ENCODE measurements around the gene HMCN1.

The HMCN1 gene

DNA sequence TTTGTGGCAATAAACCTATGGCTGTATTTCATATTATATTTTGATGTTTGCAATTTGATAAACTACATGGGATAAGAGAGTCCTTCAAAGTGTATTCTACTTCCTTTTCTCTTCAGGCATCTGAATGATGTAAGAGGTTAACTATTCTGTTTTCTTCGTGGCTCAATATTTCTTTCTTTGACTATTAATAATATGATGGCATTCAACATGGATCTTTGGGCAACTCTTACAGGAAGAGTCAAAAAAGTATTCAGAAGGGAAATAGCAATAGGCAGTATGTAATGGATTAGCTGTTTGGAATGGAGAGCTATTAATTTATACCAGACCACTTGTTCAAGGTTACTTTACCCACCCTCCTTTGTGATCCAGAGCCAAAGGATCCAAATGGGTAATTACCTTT, 74.4 kb downstream of the HMCN1 start:
- no peak for DNase-seq

DNA sequence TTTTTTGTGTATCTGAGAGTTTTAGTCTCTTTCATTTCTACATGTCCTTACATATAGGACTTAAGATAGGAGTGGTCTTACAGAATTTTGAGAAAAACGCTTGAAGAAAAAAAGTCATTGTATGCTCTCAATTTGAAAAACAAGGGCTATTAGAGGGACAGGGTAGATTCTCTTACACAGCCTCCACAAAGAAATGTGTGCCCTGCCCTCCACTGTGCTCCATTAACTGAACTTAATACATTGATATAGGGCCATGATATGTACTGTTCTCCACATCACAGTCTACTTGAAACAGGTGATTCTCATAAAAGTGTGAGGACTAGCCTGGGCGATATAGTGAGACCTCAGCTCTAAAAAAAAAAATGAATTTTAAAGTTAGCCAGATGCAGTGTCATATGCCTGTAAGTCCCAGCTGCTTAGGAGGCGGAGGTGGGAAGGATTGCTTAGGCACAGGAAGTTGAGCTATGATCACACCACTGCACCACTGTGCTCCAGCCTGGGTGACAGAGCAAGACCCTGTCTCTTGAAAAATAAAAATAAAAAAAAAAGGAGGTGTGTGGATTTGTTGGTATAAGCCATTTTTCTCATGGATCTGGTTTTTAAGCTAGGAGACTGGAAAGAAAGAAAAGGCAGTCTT, 77.0 kb downstream of the HMCN1 start:
- DNase-seq = no peak

DNA sequence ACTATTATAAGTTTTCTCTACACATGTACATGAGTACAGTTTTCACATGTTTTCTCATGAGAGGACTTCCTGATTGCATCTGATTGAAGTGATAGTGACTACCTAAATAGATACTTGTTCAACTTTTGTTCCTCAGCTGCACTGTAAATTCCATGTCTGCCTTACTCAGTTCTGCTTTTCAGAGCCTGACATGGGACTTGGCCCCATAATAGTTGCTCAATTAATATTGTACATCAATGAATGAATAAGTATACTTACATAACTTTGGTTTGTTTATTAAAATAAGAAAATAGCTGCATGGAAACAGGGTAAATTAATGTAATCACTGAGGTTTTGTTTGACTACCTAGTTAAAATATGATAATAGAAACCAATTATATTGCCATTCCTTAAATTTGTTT, 78.7 kb downstream of the HMCN1 start:
- DNase-seq = no peak

DNA sequence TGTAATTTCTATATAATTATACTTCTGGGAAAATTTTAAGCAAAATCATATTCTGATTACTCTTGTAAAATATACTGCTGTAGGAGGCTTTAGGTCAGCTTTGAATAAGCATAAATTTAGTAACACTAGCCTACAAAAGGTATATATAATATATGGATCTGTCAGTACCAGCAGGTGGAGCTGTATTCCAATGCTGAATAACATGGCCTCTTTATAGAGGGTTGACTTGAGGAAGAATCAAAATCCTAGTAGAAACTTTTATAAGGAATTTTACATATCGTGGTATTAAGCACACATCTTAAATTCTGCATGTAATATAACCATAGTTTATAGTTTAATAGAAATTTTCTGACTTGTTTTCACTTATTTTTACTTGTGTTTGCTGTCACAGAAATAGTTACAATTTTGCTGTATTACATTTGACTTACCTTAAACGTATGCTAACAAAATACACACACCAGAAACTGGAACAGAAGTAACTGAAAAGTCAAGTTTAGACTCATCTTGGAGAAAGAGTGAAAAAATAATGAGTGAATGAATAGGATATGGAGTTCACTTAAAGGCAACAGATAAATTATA, 79.3 kb downstream of the HMCN1 start:
- DNase-seq = peak; percentile 10

DNA sequence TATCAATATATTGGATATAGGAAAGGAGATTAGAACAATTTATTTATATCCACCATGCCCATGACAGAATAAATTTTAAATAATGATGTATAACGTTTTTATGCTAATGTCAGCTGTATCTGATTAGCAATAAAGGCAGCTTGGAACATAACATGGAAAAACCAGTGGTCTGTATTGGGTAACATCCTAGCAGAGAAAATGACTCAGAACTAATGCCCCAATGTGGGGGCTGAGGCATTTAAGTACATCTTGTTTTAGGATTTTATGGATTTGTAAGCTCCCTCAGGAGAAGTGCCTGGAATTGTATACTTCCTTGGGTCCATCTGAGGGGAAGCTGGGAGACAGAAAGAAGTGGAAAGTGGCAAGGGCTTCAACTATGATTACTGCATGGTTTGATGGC, 82.3 kb downstream of the HMCN1 start:
- DNase-seq = no peak

DNA sequence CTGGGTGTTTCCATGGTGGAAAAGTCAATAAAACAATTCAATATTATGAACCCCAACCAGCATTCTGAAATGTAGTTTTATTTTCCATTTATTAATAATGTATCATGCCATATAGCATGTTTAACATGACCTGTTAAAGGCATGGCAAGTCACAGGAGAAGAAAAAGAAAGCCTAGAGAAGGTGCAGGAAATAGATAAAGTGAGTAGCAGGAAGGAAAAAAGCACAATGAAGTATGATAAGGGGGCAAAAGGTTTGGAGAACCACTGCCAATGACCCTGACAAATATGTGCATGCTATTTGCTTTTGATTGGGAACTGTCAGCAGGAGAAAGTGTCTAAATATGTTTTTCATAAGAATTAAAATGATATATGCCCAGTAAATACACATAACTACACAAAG, 85.6 kb downstream of the HMCN1 start:
- DNase-seq = no peak

DNA sequence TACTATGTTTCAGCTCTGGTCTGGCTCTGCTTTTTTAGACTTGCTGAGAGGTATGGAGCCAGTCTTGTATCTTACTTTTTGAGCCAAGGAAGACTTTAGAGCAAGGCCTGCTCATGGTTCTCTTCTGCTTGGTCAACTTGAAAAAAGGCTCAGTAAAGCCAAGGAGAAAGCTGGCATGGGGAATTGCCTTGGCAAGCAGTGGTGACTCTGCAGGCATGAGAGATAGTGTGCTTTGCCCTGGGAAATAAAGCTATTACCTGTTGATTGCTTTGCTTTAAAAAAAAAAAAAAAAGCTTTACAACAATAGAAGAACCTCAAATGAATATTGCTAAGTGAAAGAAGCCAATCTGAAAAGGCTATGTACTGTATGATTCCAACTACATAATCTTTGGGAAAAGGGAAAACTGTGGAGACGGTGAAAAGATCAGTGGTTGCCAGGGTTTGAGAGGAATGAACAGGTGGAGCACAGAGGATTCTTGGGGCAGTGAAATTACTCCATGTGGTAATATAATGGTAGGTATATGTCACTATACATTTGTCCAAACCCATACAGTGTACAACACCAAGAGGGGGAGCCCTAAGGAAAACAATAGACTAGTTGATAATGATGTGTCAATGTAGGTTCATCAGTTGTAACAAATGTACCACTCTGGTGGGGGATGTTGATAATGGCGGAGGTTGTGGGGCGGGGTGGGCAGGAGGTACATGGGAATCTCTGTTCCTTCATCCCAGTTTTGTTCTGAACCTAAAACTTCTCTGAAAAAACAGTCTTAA, 87.6 kb downstream of the HMCN1 start:
- DNase-seq = no peak

DNA sequence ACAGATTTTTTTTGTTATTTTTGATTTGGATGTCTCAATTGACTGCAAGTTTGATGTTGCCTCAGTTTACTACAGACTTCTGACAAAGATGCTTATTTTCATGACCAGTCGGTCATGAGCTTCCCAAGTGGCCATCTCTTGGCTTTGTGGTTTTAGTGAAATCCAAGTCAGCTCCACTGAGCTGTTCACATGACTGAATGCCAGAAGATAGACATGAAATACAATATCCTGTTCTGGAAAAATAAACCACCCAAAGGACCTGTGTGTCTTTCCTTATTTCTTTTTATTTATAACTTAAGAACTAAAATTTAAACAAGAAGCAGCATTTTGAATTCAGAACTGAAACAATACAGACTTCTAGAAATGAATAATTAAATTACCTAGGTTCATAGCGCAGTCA, 89.3 kb downstream of the HMCN1 start:
- no peak for DNase-seq

DNA sequence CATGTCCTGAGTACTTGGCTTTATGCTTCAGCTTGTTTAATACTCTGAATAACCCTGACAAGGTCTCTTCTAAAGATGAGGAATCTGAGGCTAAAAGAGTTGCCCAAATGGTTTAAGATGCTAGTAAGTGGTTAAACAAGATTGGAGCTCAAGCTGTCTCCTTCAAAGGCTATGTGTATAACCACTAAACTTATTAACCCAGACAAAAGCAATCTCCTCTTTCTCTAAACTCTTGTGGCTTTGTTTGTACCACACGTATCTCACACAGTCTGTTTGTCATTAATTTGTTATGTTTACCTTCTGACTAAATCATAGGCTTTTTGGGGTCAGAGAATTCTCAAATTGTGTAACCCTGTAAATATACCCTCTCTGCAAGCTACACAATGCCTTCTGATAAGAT, 89.9 kb downstream of the HMCN1 start:
- no peak for DNase-seq

DNA sequence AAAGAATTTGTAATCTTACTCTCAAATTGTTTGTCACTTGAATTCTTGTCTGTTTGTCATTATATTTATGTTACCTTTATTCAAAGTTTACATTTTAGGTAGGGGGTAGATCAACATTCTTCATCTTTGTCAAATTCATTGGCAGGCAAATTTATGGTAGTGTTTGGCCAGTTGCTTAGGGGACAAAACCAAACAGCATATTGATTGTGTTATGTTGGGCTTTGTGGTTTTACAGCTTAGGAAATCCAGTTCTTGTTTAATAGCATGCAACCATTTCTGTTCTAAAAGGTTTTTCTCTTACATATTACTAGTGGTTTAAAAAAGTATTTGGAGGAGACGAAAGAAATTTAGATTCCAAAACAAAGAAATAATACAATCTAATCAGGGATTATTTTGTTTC, 91.4 kb downstream of the HMCN1 start:
- DNase-seq = no peak

DNA sequence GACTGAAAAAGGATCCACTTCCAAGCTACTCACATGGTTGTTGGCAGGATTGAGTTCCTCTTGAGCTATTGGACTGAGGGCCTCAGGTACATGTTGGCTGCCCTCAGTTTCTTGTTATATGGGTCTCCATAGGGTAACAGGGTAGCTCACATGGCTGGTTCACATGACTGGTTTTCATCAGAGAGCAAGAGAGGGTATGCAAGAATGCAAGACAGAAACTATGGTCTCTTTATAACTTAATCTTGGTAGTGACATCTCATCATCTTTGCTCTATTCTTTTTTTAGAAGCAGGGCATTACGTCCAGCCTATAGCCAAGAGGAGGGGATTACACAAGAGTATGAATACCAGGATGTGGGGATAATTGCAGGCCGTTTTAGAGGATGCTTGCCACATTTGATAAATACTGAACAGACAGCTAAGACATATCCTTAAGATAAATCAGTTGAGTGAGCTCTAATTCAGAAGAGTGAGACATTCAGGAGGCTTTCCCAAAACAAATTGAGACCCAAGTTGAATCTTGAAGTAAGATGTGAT, 100.2 kb downstream of the HMCN1 start:
- no peak for DNase-seq

DNA sequence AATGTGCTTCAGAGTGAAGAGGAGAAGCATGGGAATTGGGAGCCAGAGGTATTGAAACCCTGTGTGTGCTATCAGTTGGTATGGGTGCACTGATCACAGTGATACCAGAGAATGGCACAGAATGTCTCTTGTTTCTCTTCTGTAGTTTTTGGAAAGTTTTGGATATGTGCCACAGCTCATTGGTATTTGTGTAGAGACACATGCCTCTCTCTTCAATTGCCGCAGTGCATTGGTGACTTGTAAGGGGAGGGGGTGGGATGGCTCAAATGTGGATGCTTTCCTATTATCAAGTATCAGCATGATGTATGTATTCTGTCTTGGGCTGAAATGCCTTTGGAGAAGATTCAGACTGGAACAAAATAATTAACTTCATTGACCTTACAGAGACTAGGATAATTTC, 101.0 kb downstream of the HMCN1 start:
- DNase-seq = no peak

DNA sequence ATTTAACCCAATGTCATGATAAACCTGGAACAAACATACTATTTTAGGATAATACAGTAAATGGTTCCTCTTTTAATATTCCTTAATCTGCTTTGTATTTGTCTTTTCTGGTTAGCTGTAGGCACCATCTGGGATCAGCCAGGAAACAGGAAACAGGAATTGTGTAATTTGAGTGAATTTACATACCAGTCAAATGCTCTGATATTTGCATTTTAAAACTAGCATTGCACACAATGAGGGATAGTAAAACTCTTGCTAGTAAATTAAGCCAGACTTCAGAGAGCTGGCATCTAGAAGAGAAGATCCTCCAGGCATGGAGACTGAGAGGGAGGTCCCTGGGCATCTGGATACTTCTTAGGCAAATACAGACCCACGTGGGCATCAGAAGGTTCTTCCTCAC, 103.5 kb downstream of the HMCN1 start:
- DNase-seq = no peak

DNA sequence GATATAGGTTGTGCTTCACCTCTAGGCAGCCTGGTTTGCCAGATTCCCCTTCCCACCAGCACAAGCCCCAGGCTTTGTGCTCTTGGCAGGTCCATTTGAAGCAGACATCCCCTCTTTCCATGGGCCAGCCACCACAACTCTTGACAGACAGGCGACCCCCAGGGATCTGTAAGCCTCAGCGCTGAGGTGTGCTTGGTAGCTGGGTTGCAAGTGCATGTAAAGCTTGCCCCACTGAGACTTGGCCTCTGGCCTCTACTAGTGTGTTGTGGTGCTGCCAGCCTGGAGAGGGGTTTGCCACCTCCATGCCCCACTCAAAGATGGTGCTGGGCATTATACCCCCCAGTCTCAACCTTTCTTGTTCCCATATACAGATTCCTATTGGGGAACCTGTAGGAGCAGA, 103.9 kb downstream of the HMCN1 start:
- DNase-seq = no peak

DNA sequence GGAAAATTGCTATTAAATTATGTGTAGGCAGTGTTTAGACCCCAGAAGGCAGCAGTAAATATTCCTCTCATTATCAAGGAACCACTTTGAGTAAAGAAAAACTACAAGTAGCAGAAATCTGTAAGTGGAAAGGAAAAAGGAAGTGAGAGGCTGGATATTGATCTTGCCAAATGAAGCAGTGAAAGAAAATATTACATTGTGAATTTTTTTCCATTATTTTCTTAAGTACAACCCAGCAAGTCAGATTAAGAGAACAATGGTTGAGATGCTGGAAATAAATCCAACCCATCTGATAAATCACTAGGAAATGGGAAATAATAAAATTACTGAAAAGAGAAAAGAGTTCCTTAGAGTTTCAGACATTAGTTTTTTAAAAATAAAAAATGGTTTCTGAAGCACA, 106.7 kb downstream of the HMCN1 start:
- DNase-seq = no peak

DNA sequence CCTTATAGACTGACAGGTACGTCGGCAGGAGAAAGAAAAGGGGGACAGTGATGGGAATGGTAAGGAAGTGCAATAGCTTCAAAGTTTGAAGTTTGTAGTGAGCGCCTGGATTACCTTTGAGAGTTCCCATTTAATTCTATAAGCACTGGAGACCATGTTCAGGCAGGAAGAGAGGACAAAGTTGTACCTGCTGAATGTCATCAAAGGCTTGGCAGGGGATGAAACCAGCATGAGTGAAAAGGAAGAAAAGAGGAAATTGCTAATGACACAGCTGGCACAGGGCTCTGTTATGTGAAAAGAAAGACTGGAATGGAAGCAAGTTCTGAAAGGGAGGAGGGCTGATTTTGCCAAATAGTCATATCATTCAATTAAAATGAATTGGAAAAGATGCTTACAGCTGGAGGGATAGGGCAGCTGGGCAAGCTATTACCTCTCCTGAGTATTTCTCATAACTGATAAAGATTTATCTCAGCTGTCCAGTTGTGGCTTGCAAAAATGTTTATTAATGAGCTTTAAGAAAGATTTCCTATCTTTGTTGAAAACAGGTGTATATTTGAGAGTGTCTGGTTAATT, 109.2 kb downstream of the HMCN1 start:
- DNase-seq = no peak

DNA sequence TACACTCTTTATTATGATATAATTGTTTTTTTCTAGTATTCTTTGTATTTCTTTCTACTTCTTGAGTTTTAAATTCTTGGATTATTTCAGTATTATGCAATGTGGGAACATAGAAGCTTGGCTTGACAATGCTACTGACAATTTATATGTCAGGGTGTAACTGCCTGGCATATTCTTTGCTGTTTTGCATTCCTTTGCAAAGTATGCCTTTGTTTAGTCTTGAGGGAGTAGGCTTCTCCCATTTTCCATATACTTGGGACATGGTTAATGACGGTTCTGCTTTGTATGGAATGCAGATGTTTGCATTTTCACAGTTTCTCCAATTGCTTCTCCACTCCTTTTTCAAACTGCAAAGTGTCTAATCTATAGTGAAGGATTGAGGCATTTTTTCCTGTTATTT, 109.8 kb downstream of the HMCN1 start:
- DNase-seq = no peak

DNA sequence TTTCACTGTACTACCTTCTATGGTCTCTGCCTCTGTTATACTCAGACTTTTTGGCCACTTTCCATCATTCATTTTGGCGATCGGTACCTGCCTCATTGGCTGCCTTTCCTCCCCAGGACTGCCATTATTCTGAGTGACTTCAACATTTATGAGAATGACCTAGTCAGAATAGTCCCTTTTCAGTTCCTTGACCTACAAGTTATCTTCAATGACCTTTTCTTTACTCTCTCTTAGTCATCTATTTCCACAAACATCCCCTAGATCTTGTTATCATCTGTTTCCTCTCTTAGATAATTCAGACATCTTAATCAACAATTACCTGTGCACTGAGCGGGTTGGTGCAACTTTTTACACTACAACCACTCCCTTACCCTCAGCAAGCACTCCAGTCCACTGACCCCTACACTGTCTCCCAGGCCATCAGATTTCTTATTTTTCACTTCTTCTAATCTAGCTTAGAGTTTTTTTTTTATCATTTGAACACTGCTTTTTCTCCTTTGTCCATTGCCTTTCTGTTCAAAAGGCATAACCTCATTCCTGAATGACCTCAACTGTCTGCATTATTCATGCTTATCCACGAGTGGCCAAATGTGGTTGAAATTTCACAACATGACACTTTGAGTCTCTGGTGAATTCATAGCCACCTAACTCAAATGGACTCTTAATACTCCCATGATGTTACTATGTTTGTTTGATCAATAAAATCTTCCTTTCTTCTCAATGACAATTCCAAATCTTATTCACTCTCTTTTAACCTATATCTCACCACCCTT, 112.7 kb downstream of the HMCN1 start:
- no peak for DNase-seq

DNA sequence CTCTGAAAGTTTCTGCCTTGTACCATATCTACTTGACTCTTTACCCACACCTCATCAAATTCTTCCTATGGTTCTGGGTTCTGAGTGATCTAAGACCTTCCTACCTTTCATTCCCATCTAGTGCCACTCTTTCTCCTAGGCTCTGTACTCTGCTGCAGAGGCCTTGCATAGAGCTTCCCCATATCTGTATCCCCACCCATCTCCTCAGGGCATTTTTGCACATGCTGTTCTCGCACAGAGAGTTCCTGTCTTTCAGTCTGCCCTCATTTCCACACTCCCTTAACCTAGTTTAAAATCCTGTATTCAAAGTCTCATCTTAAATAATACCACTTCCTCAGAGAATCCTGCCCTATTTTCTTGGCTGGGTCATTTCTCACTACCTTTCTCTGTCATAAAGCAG, 114.8 kb downstream of the HMCN1 start:
- DNase-seq = no peak

DNA sequence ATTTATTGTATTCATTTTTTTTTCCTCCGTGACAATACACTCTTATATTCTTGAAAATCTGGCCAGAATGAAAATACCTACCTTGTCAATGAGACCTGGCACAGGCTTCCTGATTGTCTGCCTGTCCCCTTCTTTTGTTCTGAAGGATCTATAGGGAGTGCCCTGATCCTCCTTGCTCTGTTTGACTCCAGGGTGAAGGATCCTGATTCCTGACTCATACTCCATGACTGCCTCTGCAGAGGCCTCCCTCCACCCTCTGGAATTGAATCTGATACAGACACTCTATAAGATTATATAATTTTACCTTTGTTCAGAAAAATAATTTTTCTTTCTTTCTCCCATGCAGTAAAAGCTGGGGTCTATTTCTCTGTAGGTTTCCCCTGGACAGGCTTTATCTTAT, 116.2 kb downstream of the HMCN1 start:
- DNase-seq = no peak

DNA sequence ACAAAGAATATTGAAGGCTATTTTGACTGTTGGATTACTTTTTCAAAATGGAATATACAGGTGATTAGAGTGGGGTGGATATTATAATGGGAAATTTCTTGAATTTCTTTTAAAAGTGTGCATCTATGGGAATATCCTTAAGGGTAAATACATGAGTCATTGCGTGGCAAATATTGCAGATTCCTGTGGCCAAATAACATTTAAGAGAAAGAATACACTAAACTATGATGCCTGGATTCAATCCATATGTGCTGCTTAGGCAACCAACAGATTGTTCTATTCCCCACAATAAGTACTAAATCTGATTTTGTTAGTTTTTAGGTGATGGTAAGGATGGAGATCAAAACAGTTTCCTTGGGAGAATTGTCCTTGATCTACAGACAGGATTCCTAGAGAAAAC, 119.5 kb downstream of the HMCN1 start:
- no peak for DNase-seq

DNA sequence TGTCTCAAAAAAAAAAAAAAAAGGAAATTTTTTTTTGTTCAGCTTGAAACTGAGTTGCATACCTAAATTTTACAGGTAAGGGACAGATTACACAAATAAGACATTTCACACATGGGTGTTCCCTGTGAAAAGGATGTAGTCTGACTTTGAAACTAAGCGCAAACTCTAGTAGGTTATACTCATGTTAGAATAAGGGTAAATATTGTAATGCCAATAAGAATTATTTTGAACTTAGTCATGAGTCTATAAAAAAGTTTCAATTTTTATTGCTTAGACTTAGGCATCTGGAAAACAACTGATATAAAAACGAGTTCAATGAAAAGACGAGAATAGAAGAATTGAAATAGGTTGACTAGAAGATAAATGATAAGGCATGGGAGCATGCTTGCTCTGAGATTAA, 122.3 kb downstream of the HMCN1 start:
- DNase-seq = no peak

DNA sequence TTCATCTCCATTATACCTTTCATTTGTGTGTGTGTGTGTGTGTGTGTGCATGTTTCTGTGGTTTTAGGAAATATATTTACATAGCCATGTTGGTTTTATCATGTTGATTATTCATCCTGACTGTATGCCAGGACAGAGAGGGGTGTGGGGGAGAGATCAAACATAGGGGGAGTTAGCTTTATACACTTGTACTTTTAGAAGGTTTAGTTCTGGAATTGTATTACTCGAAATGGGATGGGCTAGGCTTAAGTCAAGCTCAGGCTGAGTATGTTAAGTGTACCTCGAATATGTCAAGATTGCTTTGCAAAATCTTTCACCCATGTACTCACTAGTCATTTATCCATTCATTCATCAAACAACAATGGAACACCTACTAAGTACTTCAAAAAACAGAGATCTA, 123.3 kb downstream of the HMCN1 start:
- DNase-seq = no peak

Data from NCI-H1436 (cell line).